Measurements from ENCODE around the gene GATA2. TPM values are rescaled to one million over a fixed set of nuclear protein-coding genes. Genes with fewer than 3 reads are reported as not detected.

GATA2 gene
- total and polyA plus RNA-seq, 2 of the 13 experiments (the other 11 are each of a cell fraction or from before 2014, with no cell fraction given): 3.5 to 6.2 TPM

DNA sequence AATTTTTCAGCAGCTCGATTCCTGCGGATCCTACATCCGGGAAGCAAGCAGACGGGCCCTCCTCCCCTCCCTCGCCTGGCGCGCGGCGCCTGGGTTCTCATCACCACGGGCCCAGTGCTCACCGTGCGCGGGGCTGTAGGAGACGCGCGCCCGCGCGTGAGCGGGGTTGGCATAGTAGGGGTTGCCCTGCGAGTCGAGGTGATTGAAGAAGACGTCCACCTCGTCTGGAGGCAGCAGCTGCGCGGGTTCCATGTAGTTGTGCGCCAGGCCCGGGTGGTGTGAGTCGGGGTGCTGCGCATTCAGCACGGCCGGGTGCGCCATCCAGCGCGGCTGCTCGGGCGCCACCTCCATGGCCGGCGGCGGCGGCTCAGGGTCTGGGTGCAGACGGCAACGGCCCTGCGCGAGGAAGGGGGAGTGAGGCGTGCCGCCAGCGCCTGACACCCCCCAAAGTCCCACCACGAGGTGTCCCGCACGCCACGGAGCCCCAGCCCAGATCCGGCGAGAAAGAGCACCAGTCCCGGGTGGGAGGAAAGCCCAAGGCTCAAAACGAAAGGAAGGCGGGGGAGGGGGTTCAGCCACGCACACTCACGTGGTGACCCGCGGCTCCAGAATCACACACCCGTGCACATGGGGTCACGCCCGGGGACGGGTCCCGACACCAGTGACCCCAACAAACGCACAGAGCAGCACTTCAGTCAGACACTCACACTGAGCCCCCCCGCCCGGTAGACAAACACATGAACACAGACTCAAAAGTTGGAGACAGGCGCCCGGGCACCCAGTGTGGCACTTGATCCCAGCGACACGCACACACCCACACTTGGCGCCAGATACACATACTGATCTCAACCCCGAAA is 6.1 kb downstream of the GATA2 start (continued):
- TF ChIP-seq ARNT (IDR thresholded peaks at IDR 0.05) (no peak), PHB2 (IDR thresholded peaks at IDR 0.05; ENCODE audit: partially characterized antibody) (no peak), NR3C1 (CRISPR knock-in tag; IDR thresholded peaks at IDR 0.05) (no peak), ZNF598 (CRISPR knock-in tag; IDR thresholded peaks at IDR 0.05; ENCODE audit: borderline replicate concordance) (peak; percentile 73; the same call in 1 of the 2 replicates), GABPA (IDR thresholded peaks at IDR 0.05; ENCODE audit: low read depth, low read length) (no peak), GABPA (CRISPR knock-in tag; IDR thresholded peaks at IDR 0.05; ENCODE audit: low read depth) (no peak), JDP2 (CRISPR knock-in tag; IDR thresholded peaks at IDR 0.05; ENCODE audit: borderline replicate concordance) (no peak), ZNF564 (CRISPR knock-in tag; IDR thresholded peaks at IDR 0.05) (no peak), SMC3 (IDR thresholded peaks at IDR 0.05; ENCODE audit: low read length) (no peak), SIX4 (CRISPR knock-in tag; IDR thresholded peaks at IDR 0.05) (no peak), SPEN (CRISPR knock-in tag; IDR thresholded peaks at IDR 0.05; ENCODE audit: low read depth) (peak; percentile 34; the same call in 1 of the 2 replicates), TBX2 (CRISPR knock-in tag; IDR thresholded peaks at IDR 0.05; ENCODE audit: borderline replicate concordance) (peak; percentile 27; the same call in 1 of the 2 replicates), ZBTB1 (CRISPR knock-in tag; IDR thresholded peaks at IDR 0.05; ENCODE audit: borderline replicate concordance) (peak; percentile 44; the same call in 1 of the 2 replicates), MIER2 (CRISPR knock-in tag; IDR thresholded peaks at IDR 0.05) (no peak), RFXAP (CRISPR knock-in tag; IDR thresholded peaks at IDR 0.05; ENCODE audit: borderline replicate concordance) (no peak), MYC (CRISPR knock-in tag; IDR thresholded peaks at IDR 0.05; ENCODE audit: borderline replicate concordance) (peak; percentile 43; the same call in 1 of the 2 replicates), JUN (CRISPR knock-in tag; IDR thresholded peaks at IDR 0.05) (no peak), ZSCAN22 (CRISPR knock-in tag; IDR thresholded peaks at IDR 0.05) (no peak)
- TF ChIP-seq, protein P1, sequence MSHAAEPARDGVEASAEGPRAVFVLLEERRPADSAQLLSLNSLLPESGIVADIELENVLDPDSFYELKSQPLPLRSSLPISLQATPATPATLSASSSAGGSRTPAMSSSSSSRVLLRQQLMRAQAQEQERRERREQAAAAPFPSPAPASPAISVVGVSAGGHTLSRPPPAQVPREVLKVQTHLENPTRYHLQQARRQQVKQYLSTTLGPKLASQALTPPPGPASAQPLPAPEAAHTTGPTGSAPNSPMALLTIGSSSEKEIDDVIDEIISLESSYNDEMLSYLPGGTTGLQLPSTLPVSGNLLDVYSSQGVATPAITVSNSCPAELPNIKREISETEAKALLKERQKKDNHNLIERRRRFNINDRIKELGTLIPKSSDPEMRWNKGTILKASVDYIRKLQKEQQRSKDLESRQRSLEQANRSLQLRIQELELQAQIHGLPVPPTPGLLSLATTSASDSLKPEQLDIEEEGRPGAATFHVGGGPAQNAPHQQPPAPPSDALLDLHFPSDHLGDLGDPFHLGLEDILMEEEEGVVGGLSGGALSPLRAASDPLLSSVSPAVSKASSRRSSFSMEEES (CRISPR knock-in tag; IDR thresholded peaks at IDR 0.05): no peak
- TF ChIP-seq, protein P2, sequence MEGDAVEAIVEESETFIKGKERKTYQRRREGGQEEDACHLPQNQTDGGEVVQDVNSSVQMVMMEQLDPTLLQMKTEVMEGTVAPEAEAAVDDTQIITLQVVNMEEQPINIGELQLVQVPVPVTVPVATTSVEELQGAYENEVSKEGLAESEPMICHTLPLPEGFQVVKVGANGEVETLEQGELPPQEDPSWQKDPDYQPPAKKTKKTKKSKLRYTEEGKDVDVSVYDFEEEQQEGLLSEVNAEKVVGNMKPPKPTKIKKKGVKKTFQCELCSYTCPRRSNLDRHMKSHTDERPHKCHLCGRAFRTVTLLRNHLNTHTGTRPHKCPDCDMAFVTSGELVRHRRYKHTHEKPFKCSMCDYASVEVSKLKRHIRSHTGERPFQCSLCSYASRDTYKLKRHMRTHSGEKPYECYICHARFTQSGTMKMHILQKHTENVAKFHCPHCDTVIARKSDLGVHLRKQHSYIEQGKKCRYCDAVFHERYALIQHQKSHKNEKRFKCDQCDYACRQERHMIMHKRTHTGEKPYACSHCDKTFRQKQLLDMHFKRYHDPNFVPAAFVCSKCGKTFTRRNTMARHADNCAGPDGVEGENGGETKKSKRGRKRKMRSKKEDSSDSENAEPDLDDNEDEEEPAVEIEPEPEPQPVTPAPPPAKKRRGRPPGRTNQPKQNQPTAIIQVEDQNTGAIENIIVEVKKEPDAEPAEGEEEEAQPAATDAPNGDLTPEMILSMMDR (CRISPR knock-in tag; IDR thresholded peaks at IDR 0.05): peak; percentile 12; the same call in 1 of the 2 replicates
- TF ChIP-seq, protein P3, sequence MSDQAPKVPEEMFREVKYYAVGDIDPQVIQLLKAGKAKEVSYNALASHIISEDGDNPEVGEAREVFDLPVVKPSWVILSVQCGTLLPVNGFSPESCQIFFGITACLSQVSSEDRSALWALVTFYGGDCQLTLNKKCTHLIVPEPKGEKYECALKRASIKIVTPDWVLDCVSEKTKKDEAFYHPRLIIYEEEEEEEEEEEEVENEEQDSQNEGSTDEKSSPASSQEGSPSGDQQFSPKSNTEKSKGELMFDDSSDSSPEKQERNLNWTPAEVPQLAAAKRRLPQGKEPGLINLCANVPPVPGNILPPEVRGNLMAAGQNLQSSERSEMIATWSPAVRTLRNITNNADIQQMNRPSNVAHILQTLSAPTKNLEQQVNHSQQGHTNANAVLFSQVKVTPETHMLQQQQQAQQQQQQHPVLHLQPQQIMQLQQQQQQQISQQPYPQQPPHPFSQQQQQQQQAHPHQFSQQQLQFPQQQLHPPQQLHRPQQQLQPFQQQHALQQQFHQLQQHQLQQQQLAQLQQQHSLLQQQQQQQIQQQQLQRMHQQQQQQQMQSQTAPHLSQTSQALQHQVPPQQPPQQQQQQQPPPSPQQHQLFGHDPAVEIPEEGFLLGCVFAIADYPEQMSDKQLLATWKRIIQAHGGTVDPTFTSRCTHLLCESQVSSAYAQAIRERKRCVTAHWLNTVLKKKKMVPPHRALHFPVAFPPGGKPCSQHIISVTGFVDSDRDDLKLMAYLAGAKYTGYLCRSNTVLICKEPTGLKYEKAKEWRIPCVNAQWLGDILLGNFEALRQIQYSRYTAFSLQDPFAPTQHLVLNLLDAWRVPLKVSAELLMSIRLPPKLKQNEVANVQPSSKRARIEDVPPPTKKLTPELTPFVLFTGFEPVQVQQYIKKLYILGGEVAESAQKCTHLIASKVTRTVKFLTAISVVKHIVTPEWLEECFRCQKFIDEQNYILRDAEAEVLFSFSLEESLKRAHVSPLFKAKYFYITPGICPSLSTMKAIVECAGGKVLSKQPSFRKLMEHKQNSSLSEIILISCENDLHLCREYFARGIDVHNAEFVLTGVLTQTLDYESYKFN (CRISPR knock-in tag; conservative IDR thresholded peaks at IDR 0.05): no peak
- TF ChIP-seq, protein P4, sequence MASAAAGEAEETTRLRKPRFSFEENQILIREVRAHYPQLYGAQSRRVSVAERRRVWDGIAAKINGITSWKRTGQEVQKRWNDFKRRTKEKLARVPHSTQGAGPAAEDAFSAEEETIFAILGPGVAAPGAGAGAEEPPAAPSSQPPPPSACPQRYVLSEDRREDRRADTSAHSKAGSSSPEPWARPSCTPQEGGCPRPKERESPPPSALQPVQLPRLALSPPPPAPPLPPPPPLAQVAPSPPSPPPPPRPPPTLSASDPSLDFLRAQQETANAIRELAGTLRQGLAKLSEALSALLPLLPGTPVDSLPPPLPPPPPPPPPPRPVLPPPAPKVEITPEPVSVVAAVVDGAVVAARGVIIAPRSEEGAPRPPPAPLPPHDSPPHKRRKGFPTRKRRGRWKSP (CRISPR knock-in tag; IDR thresholded peaks at IDR 0.05): peak; percentile 61; the same call in 1 of the 2 replicates
